ENCODE data around the gene PDE4B. TPM values are rescaled to one million over a fixed set of nuclear protein-coding genes. Genes with fewer than 3 reads are reported as not detected.

Gene PDE4B
- total RNA-seq, 1 donor from 2014 or later: 29.0 TPM

- intact Hi-C loops (cut with DNase I): no loop called here
- no peaks in the 10 kb centered on the region for H3K27me3 ChIP-seq
- no peak overlapping the region for H3K27ac ChIP-seq
- TF ChIP-seq CTCF (IDR thresholded peaks at IDR 0.05) (no peak), POLR2AphosphoS5 (IDR thresholded peaks at IDR 0.05; ENCODE audit: insufficient read depth in 1 of 2, low read depth in 1 of 2) (no peak), POLR2A (IDR thresholded peaks at IDR 0.05) (no peak)
- H3K4me1 ChIP-seq: peaks cover 18% of the 10 kb centered on the region
- H3K36me3 ChIP-seq: no peaks in the 10 kb centered on the region
- H3K4me3 ChIP-seq: no peak overlapping the region
- H3K9me3 ChIP-seq: no peaks in the 10 kb centered on the region
- DNase-seq (ENCODE audit: extremely low spot score in 2 of 2): no peak
Measured at GRCh38 chr1:66341446-66342089, 548.9 kb downstream of the PDE4B start.

GRCh38 chr1:66342707-66343106 lies 550.0 kb downstream of the PDE4B start:
- intact Hi-C loops (cut with DNase I): no loop called here
- no peak for DNase-seq (ENCODE audit: extremely low spot score in 2 of 2)
- no peak overlapping the region for H3K4me3 ChIP-seq
- peaks cover 10% of the 10 kb centered on the region for H3K4me1 ChIP-seq
- no peak overlapping the region for H3K27ac ChIP-seq
- no peaks in the 10 kb centered on the region for H3K36me3 ChIP-seq
- no peak for TF ChIP-seq CTCF (IDR thresholded peaks at IDR 0.05)
- TF ChIP-seq POLR2A (IDR thresholded peaks at IDR 0.05): no peak
- no peak for TF ChIP-seq POLR2AphosphoS5 (IDR thresholded peaks at IDR 0.05; ENCODE audit: insufficient read depth in 1 of 2, low read depth in 1 of 2)
- no peaks in the 10 kb centered on the region for H3K9me3 ChIP-seq
- no peaks in the 10 kb centered on the region for H3K27me3 ChIP-seq

GRCh38 chr1:66343569-66344325 lies 551.1 kb downstream of the PDE4B start:
- no peak for DNase-seq (ENCODE audit: extremely low spot score in 2 of 2)
- Histone ChIP-seq H3K27ac (no peak overlapping the region), H3K9me3 (no peaks in the 10 kb centered on the region), H3K4me3 (no peak overlapping the region), H3K36me3 (no peaks in the 10 kb centered on the region), H3K4me1 (peaks cover 10% of the 10 kb centered on the region), H3K27me3 (no peaks in the 10 kb centered on the region)
- TF ChIP-seq POLR2A (IDR thresholded peaks at IDR 0.05): no peak
- no peak for TF ChIP-seq POLR2AphosphoS5 (IDR thresholded peaks at IDR 0.05; ENCODE audit: insufficient read depth in 1 of 2, low read depth in 1 of 2)
- no peak for TF ChIP-seq CTCF (IDR thresholded peaks at IDR 0.05)
- intact Hi-C loops (cut with DNase I): no loop called here

- H3K27ac ChIP-seq: no peak overlapping the region
- TF ChIP-seq POLR2A (IDR thresholded peaks at IDR 0.05) (no peak), POLR2AphosphoS5 (IDR thresholded peaks at IDR 0.05; ENCODE audit: insufficient read depth in 1 of 2, low read depth in 1 of 2) (no peak), CTCF (IDR thresholded peaks at IDR 0.05) (no peak)
- intact Hi-C loops (cut with DNase I): no loop called here
Measured at GRCh38 chr1:66346057-66346795, 553.5 kb downstream of the PDE4B start.

More at GRCh38 chr1:66346057-66346795, 553.5 kb downstream of the PDE4B start:
- Histone ChIP-seq H3K36me3 (no peaks in the 10 kb centered on the region), H3K27me3 (no peaks in the 10 kb centered on the region), H3K4me1 (peaks cover 33% of the 10 kb centered on the region), H3K9me3 (no peaks in the 10 kb centered on the region), H3K4me3 (no peak overlapping the region)
- no peak for DNase-seq (ENCODE audit: extremely low spot score in 2 of 2)

All from vagina (tissue), 2 donors.